Lower leg skin (tissue), 3 donors: ENCODE data around the gene ANK3.

Experiments
- CTCF ChIP-seq, 3 donors: fragments of 450-650 bp; IDR thresholded peaks; one replicate each; pipeline ENCODE4 v1.5.1; 2016; ENCODE audit warnings: antibody characterized with exemption in 3 of 3, mild to moderate bottlenecking in 3 of 3, moderate library complexity in 2 of 3
- POLR2A ChIP-seq, 2 donors: fragments of 450-650 bp; IDR thresholded peaks; one replicate each; pipeline ENCODE4 v1.6.1; 2016 to 2017; ENCODE audit warnings: antibody characterized with exemption in 2 of 2, mild to moderate bottlenecking in 1 of 2, moderate library complexity in 1 of 2

GRCh38 chr10:60155099-60155877, 234.4 kb downstream of the ANK3 start:
- TF ChIP-seq CTCF (IDR thresholded peaks at IDR 0.05) = no peak
- TF ChIP-seq POLR2A (IDR thresholded peaks at IDR 0.05) = no peak
